Upper lobe of left lung (tissue), 4 donors: ENCODE data around the gene HOXC5.

Source experiments
- POLR2A ChIP-seq, 4 donors: fragments of 450-650 bp; IDR thresholded peaks; one replicate each; pipeline ENCODE4 v1.5.1; 2016 to 2017; ENCODE audit warnings: antibody characterized with exemption in 4 of 4, mild to moderate bottlenecking in 2 of 4
- TF ChIP-seq, protein P1 (sequence below), 6 experiments: fragments of 450-650 bp in 4 of 6; fragments of 200-600 bp in 2 of 6; sonication (generic) in 2 of 6; IDR thresholded peaks; one replicate each; pipeline ENCODE4 v1.5.1; 2016 to 2019; ENCODE audit warnings: antibody characterized with exemption in 6 of 6

DNA sequence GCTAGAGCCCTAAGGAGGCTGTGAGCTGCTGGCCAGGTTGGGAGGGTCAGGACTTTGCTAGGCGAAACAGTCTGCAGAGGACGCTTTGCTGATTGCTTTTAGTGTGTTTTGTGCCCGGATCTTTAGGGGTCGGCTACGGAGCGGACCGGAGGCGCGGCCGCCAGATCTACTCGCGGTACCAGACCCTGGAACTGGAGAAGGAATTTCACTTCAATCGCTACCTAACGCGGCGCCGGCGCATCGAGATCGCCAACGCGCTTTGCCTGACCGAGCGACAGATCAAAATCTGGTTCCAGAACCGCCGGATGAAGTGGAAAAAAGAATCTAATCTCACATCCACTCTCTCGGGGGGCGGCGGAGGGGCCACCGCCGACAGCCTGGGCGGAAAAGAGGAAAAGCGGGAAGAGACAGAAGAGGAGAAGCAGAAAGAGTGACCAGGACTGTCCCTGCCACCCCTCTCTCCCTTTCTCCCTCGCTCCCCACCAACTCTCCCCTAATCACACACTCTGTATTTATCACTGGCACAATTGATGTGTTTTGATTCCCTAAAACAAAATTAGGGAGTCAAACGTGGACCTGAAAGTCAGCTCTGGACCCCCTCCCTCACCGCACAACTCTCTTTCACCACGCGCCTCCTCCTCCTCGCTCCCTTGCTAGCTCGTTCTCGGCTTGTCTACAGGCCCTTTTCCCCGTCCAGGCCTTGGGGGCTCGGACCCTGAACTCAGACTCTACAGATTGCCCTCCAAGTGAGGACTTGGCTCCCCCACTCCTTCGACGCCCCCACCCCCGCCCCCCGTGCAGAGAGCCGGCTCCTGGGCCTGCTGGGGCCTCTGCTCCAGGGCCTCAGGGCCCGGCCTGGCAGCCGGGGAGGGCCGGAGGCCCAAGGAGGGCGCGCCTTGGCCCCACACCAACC is 3.1 kb upstream of the HOXC5 start:
- TF ChIP-seq, protein P1, sequence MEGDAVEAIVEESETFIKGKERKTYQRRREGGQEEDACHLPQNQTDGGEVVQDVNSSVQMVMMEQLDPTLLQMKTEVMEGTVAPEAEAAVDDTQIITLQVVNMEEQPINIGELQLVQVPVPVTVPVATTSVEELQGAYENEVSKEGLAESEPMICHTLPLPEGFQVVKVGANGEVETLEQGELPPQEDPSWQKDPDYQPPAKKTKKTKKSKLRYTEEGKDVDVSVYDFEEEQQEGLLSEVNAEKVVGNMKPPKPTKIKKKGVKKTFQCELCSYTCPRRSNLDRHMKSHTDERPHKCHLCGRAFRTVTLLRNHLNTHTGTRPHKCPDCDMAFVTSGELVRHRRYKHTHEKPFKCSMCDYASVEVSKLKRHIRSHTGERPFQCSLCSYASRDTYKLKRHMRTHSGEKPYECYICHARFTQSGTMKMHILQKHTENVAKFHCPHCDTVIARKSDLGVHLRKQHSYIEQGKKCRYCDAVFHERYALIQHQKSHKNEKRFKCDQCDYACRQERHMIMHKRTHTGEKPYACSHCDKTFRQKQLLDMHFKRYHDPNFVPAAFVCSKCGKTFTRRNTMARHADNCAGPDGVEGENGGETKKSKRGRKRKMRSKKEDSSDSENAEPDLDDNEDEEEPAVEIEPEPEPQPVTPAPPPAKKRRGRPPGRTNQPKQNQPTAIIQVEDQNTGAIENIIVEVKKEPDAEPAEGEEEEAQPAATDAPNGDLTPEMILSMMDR (IDR thresholded peaks at IDR 0.05) = no peak
- no peak for TF ChIP-seq POLR2A (IDR thresholded peaks at IDR 0.05)
